Measurements from ENCODE around the gene LRRC75A.

Gene LRRC75A

GRCh38 chr17:16494059-16494458, 2.1 kb upstream of the LRRC75A start:
- no peak for DNase-seq (ENCODE audit: low read depth, low spot score)

GRCh38 chr17:16493531-16494046, 1.6 kb upstream of the LRRC75A start:
- H3K27ac ChIP-seq = no peak overlapping the region
- no peak for DNase-seq (ENCODE audit: low read depth, low spot score)

More at GRCh38 chr17:16494059-16494458, 2.1 kb upstream of the LRRC75A start:
- H3K27ac ChIP-seq = no peak overlapping the region

- DNase-seq (ENCODE audit: low read depth, low spot score) = no peak
- H3K27ac ChIP-seq = no peak overlapping the region
Observed at GRCh38 chr17:16492613-16493530, 879 bp upstream of the LRRC75A start.

- no peak overlapping the region for H3K27ac ChIP-seq
- no peak for DNase-seq (ENCODE audit: low read depth, low spot score)
Observed at GRCh38 chr17:16491131-16491702, 776 bp downstream of the LRRC75A start.

- no peak for DNase-seq (ENCODE audit: low read depth, low spot score)
- H3K27ac ChIP-seq = no peak overlapping the region
Observed at GRCh38 chr17:16489431-16489830, 2.6 kb downstream of the LRRC75A start.

GRCh38 chr17:16488968-16489337, 3.0 kb downstream of the LRRC75A start:
- H3K27ac ChIP-seq = no peak overlapping the region
- no peak for DNase-seq (ENCODE audit: low read depth, low spot score)

- no peak for DNase-seq (ENCODE audit: low read depth, low spot score)
- no peak overlapping the region for H3K27ac ChIP-seq
Observed at GRCh38 chr17:16488186-16488967, 3.6 kb downstream of the LRRC75A start.

GRCh38 chr17:16486373-16487250, 5.4 kb downstream of the LRRC75A start:
- H3K27ac ChIP-seq = peak overlapping the region; percentile 13
- peak; percentile 40 for DNase-seq (ENCODE audit: low read depth, low spot score)

GRCh38 chr17:16484445-16485175, 7.4 kb downstream of the LRRC75A start:
- no peak overlapping the region for H3K27ac ChIP-seq
- no peak for DNase-seq (ENCODE audit: low read depth, low spot score)

- no peak for DNase-seq (ENCODE audit: low read depth, low spot score)
Observed at GRCh38 chr17:16483021-16483645, 8.9 kb downstream of the LRRC75A start.

GRCh38 chr17:16482253-16482652, 9.7 kb downstream of the LRRC75A start:
- no peak overlapping the region for H3K27ac ChIP-seq
- no peak for DNase-seq (ENCODE audit: low read depth, low spot score)

More at GRCh38 chr17:16483021-16483645, 8.9 kb downstream of the LRRC75A start:
- H3K27ac ChIP-seq = no peak overlapping the region

GRCh38 chr17:16480995-16481394, 11.0 kb downstream of the LRRC75A start:
- DNase-seq (ENCODE audit: low read depth, low spot score) = no peak
- no peak overlapping the region for H3K27ac ChIP-seq

- no peak for DNase-seq (ENCODE audit: low read depth, low spot score)
- no peak overlapping the region for H3K27ac ChIP-seq
Observed at GRCh38 chr17:16479264-16479663, 12.7 kb downstream of the LRRC75A start.

GRCh38 chr17:16478649-16479048, 13.3 kb downstream of the LRRC75A start:
- no peak overlapping the region for H3K27ac ChIP-seq
- no peak for DNase-seq (ENCODE audit: low read depth, low spot score)

- no peak for DNase-seq (ENCODE audit: low read depth, low spot score)
- H3K27ac ChIP-seq = no peak overlapping the region
Observed at GRCh38 chr17:16477666-16478065, 14.3 kb downstream of the LRRC75A start.

- H3K27ac ChIP-seq = no peak overlapping the region
Observed at GRCh38 chr17:16477255-16477654, 14.7 kb downstream of the LRRC75A start.

GRCh38 chr17:16475179-16475704, 16.8 kb downstream of the LRRC75A start:
- H3K27ac ChIP-seq = no peak overlapping the region
- DNase-seq (ENCODE audit: low read depth, low spot score) = no peak

More at GRCh38 chr17:16477255-16477654, 14.7 kb downstream of the LRRC75A start:
- DNase-seq (ENCODE audit: low read depth, low spot score) = no peak

GRCh38 chr17:16474012-16474725, 17.8 kb downstream of the LRRC75A start:
- no peak overlapping the region for H3K27ac ChIP-seq
- no peak for DNase-seq (ENCODE audit: low read depth, low spot score)

Data from epithelial cell of prostate (primary cell).